ENCODE results near the gene FOXL2NB.

FOXL2NB gene

GRCh38 chr3:138947495-138948121 is 591 bp downstream of the FOXL2NB start:
- FAIRE-seq = no peak

- no peak for FAIRE-seq
Measured at GRCh38 chr3:138948371-138949001, 1.5 kb downstream of the FOXL2NB start.

- FAIRE-seq = no peak
Measured at GRCh38 chr3:138949002-138949418, 2.0 kb downstream of the FOXL2NB start.

- no peak for FAIRE-seq
Measured at GRCh38 chr3:138949445-138950005, 2.5 kb downstream of the FOXL2NB start.

GRCh38 chr3:138950006-138950644 is 3.1 kb downstream of the FOXL2NB start:
- no peak for FAIRE-seq

- FAIRE-seq = no peak
Measured at GRCh38 chr3:138950701-138951100, 3.7 kb downstream of the FOXL2NB start.

GRCh38 chr3:138960417-138960852 is 13.4 kb downstream of the FOXL2NB start:
- no peak for FAIRE-seq

- FAIRE-seq = no peak
Measured at GRCh38 chr3:138962854-138963560, 16.0 kb downstream of the FOXL2NB start.

- no peak for FAIRE-seq
Measured at GRCh38 chr3:138964264-138964663, 17.2 kb downstream of the FOXL2NB start.

GRCh38 chr3:138964923-138965322 is 17.9 kb downstream of the FOXL2NB start:
- FAIRE-seq = no peak

- no peak for FAIRE-seq
Measured at GRCh38 chr3:138971766-138972320, 24.8 kb downstream of the FOXL2NB start.

GRCh38 chr3:138972941-138973340 is 25.9 kb downstream of the FOXL2NB start:
- FAIRE-seq = no peak

- FAIRE-seq = no peak
Measured at GRCh38 chr3:138974462-138974861, 27.4 kb downstream of the FOXL2NB start.

GRCh38 chr3:138975351-138975750 is 28.3 kb downstream of the FOXL2NB start:
- FAIRE-seq = no peak

- FAIRE-seq = no peak
Measured at GRCh38 chr3:138976047-138976446, 29.0 kb downstream of the FOXL2NB start.

GRCh38 chr3:138984816-138985215 is 37.8 kb downstream of the FOXL2NB start:
- FAIRE-seq = no peak

- FAIRE-seq = no peak
Measured at GRCh38 chr3:138985932-138986331, 38.9 kb downstream of the FOXL2NB start.

- no peak for FAIRE-seq
Measured at GRCh38 chr3:138987181-138987580, 40.2 kb downstream of the FOXL2NB start.

- no peak for FAIRE-seq
Measured at GRCh38 chr3:138995706-138996105, 48.7 kb downstream of the FOXL2NB start.
